ENCODE results near the gene PRRC2B.
A peak's percentile ranks its signal among the peaks of the same experiment; 100 is the strongest.
"Not testable (repeated sequence)": the region's sequence is repeated elsewhere in the genome, so short reads cannot be mapped to it uniquely, and the experiment has no call there.

PRRC2B gene

DNA sequence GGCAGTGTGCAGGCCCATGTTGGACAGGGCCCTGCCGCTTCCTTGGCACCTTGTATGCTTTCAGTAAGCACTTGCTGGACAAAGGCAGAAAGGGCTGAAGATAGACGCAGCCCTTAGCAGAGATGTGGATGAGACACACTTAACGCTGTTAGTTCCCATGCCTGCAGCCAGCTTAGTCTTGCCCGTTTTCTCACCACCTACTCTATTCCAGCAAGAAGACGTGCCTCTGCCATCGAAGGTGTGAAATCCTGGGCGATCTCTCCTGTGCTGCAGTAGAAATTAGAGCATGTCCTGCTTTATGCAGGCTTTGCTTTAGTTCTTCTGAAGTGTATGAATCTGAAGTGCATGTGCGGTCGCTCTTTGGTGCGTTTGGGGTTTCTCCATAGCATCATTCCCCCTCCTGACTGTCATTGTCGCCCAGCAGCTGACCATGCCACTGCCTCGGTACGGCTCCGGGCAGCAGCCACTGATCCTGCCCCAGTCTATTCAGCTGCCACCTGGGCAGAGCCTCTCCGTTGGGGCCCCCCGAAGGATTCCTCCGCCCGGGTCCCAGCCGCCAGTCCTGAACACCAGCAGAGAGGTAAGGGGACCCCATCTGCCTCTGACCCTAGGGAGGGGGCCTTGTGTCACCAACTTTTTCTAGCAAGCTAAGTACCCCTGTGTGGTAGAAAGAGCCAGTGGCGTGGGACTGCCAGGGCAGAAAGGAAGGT lies 97.3 kb downstream of the PRRC2B start:
- DNase-seq, result no peak

DNA sequence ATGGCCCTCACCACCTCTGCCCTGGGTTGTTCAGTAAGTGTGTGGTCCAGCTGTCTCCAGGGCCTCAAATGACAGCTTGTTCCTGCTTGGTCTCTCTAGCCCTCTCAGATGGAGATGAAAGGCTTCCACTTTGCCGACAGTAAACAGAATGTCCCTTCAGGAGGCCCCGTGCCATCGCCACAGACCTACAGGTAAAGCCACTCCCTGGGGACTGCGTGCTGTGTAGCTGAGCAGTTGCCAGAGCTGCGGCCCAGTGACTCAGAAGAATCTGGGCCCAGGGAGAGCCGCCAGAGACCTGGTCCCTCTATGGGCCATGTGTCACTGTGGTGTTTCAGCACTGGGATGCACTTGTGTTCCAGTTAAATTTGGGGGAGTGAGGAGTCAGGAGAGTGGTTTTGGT lies 98.2 kb downstream of the PRRC2B start:
- DNase-seq, result no peak

DNA sequence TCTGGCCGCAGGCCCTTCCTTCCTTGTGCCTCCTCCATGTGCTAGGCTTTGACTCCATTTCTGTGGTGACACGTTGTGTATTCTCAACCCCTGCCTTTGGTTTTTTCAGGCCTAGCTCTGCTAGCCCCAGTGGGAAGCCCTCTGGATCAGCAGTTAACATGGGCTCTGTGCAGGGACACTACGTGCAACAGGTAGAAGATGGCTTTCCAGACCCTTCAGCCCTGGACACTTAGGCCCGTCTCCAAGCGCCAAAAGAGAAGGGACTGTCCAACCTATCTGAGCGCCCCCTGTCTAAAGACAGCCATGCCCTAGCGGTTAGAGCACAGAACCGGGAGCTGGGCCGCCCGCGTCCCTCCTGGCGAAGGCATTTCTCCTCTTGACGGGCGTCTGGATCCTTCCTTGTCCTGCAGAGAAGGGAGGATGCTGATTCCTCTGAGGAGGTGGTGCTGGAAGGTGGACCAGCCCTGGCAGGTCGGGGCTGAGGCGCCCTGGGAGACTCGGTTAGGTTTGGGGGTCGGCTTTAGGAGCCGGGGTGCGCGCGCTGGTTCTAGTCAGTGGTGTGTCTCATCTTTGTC lies 100.5 kb downstream of the PRRC2B start:
- DNase-seq, result no peak

DNA sequence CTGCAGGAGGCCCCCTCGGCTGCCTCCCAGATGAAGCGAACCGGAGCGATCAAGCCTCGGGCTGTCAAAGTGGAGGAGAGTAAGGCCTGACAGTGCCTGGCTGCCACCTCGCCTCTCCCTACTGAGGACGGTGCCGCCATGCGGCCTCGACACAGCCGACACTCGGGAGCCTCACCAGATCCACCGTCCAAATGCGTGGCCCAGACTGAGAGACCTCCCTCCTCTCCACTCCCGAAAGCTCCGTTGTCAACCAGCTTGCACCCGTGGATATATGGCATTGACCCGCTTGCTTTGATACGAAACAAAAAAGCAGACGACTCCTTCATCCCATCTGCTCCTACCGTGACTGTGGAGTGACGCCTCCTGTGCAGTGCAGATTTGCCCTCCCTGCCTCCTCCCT lies 101.9 kb downstream of the PRRC2B start:
- DNase-seq, result no peak

DNA sequence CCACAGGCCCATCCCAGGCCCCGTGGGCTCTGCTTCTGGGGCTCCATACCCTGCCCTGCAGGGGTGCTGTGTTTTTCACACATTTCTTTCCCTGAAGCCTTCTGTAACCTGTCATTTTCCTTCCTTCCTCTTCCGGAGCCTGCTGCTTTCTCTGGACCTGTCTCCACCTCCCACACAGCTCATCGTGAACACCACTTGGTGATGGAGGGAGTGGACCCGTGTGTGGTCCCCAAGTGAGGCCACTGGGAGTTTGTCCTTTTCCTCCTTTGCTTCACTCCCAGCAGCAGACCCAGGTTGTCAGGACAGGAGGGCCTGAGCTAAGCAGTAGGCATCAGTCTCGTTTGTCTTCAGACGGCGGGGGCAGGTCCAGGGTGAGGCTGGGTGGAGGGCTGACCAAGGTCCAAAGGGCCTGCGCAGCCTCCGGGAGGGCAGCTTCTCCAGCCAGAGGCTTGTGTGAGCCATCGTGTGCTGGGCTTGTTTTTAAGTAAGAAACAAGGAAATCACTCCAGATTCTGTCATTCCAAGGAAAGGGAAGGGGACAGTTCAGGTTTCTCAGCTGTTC lies 103.0 kb downstream of the PRRC2B start:
- DNase-seq, result no peak

DNA sequence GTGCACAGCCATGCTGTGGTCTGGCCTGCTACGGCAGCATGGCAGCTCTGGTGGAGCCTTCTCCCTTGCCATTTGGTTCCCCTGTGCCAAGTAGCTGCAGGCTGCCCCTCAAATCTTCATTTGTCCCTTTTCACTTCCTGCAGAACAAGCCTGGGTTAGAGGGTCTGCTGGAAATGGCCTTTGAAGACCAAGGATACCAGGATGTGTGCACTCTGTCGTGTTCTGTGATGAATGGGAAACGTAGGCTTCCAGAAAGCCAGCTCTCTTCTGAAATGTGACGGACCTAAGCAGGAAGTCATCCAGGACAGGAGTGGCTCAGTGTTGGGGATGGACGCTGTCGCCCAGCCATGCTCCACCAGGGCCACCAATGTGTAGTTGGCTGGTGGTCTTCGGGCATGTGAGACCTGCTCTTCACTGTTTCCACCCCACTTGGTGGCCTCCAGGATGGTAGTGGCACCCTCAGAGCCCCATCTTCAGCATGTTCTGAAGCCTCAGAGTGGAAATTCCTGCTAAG lies 105.4 kb downstream of the PRRC2B start:
- no peak for DNase-seq

DNA sequence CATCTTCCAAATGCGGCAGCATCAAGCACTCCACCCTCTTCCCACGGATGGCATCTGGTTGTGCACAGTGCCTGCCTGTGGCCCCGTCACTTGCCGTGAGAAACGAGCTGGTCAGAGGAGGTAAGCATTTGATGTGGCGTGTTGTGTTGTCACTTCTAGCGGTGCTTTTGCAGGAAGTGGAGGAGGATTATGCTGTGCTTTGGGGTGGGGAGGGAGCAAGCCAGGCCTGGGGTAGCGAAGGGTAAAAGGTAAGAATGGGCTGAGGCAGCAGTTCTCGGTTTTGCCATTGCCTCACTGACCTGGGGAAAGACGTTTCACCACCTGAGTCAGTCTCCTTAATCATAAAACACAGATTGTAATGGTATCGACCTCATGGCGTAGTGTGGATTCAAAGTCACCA lies 106.5 kb downstream of the PRRC2B start:
- DNase-seq, result peak; percentile 64

DNA sequence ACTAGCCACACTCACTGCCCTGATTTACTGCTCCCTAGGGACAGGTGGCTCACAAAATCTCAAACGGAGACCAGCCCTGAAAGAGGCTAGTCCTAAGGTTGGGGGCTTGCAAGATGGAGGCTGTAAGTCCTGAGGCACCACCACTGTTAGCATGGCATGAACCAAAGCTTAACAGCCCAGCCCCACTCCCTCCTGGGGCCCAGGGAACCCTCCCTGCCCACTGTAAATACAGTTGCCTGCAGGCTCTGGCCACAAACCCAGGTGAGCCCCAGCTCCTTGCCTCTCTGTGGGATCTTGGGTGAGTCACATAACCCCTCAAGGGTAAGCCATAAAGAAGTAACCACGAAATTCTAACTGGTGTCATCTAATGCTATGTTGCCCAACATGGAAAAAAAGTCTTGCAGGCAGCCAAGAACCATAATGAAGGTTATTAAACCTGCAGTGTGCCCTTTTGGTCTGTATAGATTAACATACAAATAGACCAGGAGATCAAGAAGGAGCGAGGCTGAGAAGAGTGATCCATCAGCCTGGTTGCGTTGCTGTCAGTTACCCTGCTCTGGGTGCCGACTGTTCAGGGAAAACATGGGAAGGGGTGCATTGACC lies 107.2 kb downstream of the PRRC2B start:
- DNase-seq, result peak; percentile 51

DNA sequence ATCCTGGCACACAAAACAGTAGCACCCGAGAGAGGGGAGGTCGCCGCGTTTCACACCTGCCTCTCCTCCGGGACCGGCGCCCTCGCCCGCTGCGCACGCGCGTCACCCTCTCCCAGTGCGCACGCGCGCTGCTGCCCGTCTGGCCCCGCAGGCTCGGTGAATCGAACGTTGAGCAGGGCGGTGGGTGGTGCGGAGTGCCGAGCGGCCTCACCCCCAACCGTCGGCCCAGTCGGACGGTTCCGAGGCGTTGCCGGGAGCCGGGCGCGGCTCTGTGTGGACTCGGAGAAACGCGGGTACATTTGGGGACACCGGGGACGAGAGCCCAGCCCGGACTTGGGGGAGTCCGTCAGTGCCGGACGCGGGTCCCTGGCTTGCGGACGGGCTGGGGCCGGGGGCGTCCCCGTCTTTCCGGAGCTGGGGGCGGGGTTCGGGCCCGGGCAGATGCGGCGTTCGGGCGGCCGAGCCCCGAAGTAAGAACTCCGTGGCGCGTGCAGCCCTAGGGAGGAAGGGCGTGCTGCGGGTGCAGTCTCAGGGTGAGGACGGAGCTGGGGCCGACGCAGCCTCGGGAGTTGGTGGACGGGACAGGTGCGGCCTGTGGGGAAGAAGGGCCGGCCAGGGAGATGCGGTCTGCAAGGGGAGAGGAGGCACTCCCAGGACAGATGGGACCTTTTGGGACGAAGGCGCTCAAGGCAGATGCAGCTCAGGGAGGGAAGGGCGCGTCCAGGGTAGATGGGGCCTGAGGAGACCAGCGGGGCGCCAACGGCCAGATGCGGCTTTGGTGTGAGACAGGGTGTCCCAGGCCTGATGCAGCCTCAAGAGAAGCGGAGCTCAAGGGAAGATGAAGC lies 109.1 kb downstream of the PRRC2B start, which contains the start of gene POMT1:
POMT1 (plus strand) TSS at position 138 of the 845 bp plus-strand sequence. CDS start 1,301 bp downstream, outside the sequence.
- DNase-seq, result peak; percentile 85

DNA sequence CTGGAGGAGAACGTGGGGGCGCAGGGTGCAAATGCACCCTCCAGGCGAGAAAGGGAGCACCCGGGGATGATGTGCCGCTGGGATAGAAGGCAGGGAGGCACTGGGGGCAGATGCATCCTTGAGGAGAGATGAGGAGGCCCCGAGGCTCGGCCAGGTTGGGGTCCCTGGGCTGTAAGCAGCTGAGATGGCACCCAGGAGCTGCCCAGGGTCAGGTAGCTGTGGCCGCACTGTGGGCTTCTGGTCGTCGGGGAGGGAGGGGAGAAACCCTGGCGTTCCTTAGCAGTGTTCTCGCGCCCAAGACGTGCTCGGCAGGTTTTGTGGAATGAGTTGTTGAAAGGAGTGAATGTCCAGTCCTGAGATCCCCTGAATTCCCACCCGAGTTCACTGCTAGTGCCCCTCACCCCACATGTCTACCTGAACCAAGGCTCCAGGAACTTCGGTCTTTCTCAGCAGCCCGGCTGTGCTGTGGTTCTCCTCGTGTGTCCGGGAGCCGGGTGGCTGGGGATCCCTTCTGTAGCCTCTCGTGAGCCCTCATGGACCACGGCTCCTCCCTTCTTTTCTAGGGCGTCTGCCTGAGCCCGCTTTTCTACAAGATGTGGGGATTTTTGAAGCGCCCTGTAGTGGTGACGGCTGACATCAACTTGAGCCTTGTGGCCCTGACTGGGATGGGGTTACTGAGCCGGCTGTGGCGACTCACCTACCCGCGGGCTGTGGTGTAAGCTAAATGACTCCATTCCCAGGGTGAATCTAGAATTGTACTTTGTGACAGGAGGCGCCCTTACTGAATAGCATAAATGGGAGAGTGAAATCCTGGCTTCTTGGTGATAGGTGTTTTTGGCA lies 110.0 kb downstream of the PRRC2B start:
- peak; percentile 57 for DNase-seq

DNA sequence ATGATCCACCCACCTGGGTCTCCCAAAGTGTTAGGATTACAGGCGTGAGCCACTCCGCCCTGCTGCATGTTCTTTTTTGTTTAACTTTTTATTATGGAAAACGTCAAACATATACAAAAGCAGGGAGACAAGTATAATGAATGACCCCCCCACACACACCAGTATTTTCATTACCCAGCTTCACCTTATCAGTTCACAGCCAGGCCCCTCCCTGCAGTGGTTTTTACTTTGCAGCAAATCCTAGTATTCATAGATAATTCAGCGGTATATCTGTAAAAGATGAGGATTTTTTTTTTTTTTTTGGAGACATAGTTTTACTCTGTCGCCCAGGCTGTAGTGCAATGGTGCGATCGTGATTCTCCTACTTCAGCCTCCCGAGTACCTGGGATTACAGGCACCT lies 111.1 kb downstream of the PRRC2B start:
- no peak for DNase-seq

DNA sequence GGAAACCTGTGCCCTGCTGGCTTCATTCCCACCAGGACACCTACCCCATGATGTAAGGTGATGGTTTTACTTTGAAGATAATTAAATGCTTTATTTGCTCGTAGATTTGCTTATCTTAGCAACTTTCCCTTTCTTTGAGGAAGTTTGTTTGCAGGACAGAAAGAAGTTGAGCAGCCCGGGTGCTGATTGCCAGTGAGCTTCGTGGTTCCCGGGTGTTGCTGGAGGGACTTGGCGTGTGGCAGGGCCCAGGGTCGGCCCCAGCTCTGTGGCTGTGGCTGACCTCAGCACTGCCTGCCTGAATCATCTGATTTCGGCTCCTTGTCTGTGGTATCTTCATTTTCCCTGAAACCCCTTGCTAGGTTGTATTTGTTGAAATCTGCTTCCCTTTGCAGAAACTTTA lies 117.5 kb downstream of the PRRC2B start:
- no peak for DNase-seq

DNA sequence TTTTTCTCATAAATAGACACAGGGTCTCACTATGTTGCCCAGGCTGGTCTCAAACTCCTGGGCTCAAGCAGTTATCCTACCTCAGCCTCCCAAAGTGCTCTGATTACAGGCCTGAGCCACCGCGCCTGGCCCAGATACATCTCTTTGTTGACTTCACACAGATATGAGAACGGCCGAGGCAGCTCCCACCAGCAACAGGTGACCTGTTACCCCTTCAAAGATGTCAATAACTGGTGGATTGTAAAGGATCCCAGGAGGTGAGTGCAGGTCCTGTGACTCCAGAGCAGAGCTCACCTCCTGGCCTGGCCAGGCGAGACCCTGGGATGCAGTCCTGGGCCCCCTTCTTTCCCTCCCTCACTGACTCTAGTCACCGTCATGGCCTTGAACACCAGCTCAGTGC lies 118.0 kb downstream of the PRRC2B start:
- DNase-seq, result no peak

DNA sequence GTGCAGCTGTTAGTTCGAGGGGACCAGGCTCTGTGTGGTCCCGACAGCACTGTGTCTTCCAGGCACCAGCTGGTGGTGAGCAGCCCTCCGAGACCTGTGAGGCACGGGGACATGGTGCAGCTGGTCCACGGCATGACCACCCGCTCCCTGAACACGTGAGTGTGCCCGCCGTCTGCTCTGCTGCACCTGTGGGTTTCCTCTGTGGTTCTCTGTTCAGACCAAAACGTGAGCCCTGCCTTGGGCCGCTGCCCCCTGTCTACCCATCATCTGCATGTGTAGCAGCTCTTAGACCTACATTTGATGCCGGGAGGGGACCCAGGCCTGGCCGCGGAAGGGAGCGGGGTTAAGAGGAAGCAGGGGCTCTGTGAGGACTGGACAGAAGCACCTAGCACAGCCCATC lies 119.3 kb downstream of the PRRC2B start:
- DNase-seq, result no peak

DNA sequence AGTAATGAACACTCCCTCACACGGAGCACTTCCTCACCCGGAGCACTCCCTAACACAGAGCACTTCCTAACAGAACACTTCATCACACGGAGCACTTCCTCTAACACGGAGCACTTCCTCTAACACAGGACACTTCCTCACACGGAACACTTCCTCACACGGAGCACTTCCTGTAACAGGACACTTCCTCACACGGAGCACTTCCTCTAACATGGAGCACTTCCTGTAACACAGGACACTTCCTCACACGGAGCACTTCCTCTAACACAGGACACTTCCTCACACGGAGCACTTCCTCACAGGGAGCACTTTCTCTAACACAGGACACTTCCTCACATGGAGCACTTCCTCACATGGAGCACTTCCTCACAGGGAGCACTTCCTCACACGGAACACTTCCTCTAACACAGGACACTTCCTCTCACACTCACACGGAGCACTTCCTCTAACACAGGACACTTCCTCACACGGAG lies 121.7 kb downstream of the PRRC2B start:
- DNase-seq, result not testable (repeated sequence)

DNA sequence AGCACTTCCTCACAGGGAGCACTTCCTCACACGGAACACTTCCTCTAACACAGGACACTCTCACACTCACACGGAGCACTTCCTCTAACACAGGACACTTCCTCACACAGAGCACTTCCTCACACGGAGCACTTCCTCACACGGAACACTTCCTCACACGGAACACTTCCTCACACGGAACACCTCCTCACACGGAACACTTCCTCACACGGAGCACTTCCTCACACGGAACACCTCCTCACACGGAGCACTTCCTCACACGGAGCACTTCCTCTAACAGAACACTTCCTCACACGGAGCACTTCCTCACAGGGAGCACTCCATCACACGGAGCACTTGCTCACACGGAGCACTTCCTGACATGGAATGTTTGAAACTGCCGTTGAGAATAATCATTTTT lies 122.2 kb downstream of the PRRC2B start:
- no peak for DNase-seq

DNA sequence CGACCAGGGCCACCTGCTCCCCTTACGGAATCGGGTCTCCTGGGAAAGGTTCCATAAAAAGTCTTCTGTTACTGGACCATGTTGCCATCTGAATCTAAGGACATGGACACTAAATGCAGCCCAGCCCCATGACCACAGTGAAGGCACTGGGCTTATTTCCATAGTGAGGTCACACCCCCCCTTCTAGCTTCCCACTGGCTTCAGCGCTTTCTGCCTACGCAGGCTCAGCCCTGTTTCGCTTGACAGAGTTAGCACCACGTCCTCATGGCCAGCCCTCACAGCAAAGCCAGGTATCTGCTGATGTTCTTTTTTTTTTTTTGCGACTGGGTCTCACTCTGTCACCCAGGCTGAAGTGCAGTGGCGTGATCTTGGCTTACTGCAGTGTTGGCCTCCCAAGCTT lies 123.0 kb downstream of the PRRC2B start:
- no peak for DNase-seq

DNA sequence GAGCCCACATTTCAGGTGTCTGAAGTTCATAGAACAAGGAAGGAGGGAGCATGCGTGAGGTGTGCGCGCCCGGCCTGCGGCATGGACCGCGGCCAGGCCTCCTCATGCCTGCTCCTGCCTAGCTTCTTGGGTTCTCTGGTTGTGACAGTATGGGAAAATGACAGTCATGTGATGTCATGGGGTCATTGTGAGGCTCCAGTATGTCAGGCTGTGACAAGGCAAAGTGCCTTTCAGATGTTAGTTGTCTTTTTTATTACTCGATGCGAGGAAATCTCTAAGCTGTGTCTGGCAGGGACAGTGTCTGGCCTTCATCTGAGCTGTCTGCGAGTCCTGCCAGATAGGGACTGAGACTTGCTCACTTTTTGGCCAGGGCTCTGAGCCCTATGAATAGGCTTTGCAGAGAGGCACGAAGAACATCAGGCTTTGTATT lies 123.9 kb downstream of the PRRC2B start:
- DNase-seq, result no peak

DNA sequence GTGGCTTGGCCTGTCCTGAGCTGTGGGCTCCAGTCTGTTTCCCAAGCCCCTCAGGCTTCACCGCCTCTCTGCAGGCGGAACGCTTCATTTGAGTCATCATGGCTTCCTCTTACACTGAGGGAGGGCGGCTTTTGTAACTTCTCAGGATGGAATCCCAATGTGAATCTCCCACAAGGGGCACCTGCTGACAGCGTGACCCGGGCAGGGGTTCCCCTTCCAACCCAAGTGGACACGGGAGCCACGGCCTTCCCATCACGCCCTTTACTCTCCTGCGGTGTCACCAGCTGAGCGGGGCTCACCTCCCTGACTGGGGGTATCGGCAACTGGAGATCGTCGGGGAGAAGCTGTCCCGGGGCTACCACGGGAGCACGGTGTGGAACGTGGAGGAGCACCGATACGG lies 124.7 kb downstream of the PRRC2B start:
- no peak for DNase-seq

DNA sequence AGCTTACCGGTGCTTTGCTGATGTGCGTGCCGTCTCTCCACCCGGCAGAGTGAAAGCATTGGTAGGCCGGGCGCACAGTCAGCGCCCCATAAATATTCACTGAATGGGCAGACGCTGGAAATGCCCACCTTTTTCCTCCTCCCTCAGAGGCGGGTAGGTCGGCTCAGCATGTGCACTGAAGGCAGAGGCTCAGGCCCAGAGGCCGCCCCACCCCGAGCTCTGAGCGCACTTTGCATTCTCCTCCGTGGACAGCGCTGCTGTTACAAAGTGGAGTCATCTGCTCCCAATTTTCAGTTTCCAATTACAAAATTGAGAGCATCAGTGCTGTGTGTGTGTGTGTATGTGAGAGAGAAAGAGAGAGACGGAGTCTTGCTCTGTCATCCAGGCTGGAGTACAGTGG lies 126.6 kb downstream of the PRRC2B start:
- DNase-seq, result no peak

DNA sequence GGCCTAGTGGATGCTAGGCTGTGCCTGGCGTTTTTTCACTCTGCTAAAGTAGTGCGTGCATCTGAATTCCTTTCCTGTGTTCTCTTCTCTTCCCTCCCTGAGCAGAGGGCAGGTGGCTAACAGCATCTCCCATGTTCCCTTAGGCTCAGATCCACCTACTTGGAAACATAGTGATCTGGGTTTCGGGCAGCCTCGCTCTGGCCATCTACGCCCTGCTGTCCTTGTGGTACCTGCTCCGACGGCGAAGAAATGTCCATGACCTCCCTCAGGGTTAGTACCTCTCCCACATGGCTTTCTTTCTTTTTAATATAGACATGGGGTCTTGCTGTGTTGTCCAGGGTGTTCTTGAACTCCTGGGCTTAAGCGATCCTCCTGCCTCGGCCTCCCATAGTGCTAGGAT lies 127.3 kb downstream of the PRRC2B start:
- DNase-seq, result no peak

DNA sequence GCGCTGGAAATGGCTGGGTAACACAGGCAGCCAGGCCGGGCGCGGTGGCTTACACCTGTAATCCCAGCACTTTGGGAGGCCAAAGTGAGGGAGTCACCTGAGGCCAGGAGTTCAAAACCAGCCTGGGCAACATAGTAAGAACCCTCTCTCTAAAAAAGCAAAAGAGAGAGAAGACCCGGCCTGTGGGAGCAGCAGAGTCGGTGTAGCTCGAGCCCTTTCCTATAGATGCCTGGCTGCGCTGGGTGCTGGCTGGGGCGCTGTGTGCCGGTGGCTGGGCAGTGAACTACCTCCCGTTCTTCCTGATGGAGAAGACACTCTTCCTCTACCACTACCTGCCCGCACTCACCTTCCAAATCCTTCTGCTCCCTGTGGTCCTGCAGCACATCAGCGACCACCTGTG lies 127.9 kb downstream of the PRRC2B start:
- no peak for DNase-seq

All from activated CD8-positive, alpha-beta memory T cell treated with anti-CD3 and anti-CD28 coated beads, Interleukin-2, amount 50 U/mL, for 4 hours (primary cell).